Stimulated activated CD4-positive, alpha-beta T cell treated with anti-CD3 and anti-CD28 coated beads, Interleukin-2, amount 100 ng/mL, for 24 hours (primary cell): ENCODE results near the gene DNAJC24.
A peak's percentile ranks its signal among the peaks of the same experiment; 100 is the strongest.
"Not testable (repeated sequence)": the region's sequence is repeated elsewhere in the genome, so short reads cannot be mapped to it uniquely, and the experiment has no call there.

ENCODE experiments used
- DNase-seq, 2 donors: peaks; one replicate each; pipeline ENCODE4 v3.0.0-alpha.2; 2020

Gene DNAJC24

GRCh38 chr11:31369348-31370329 lies at the start of gene DNAJC24, which contains the start of gene DCDC1:
Gene DNAJC24, plus strand, starts transcription at chr11:31369860. Its CDS starts 889 bp downstream, at chr11:31370749.
Gene DCDC1, minus strand, starts transcription at chr11:31369739. Its CDS starts 41,459 bp downstream, at chr11:31328280.
- peak; percentile 94 to 95 for DNase-seq

- DNase-seq = not testable (repeated sequence)
Measured at GRCh38 chr11:31321494-31321893, 48.2 kb upstream of the DNAJC24 start.

GRCh38 chr11:31323145-31323544 lies 46.5 kb upstream of the DNAJC24 start:
- DNase-seq = no peak

- no peak for DNase-seq
Measured at GRCh38 chr11:31325160-31325559, 44.5 kb upstream of the DNAJC24 start.

GRCh38 chr11:31326470-31327148 lies 43.1 kb upstream of the DNAJC24 start:
- no peak for DNase-seq

- DNase-seq = no peak
Measured at GRCh38 chr11:31327417-31327816, 42.2 kb upstream of the DNAJC24 start.

GRCh38 chr11:31328697-31329096 lies 41.0 kb upstream of the DNAJC24 start:
- DNase-seq = no peak

- DNase-seq = no peak
Measured at GRCh38 chr11:31337806-31338205, 31.9 kb upstream of the DNAJC24 start.

GRCh38 chr11:31340903-31341572 lies 28.6 kb upstream of the DNAJC24 start:
- no peak for DNase-seq

- no peak for DNase-seq
Measured at GRCh38 chr11:31351168-31351567, 18.5 kb upstream of the DNAJC24 start.

GRCh38 chr11:31355131-31355530 lies 14.5 kb upstream of the DNAJC24 start:
- DNase-seq = no peak

GRCh38 chr11:31355817-31356216 lies 13.8 kb upstream of the DNAJC24 start:
- no peak for DNase-seq

- no peak for DNase-seq
Measured at GRCh38 chr11:31361743-31362142, 7.9 kb upstream of the DNAJC24 start.

GRCh38 chr11:31366795-31367194 lies 2.9 kb upstream of the DNAJC24 start:
- no peak for DNase-seq

- peak in 1 of 2 donors; percentile 1 for DNase-seq
Measured at GRCh38 chr11:31375879-31376278, 6.2 kb downstream of the DNAJC24 start.

- DNase-seq = no peak
Measured at GRCh38 chr11:31383116-31383515, 13.5 kb downstream of the DNAJC24 start.

GRCh38 chr11:31387379-31387778 lies 17.7 kb downstream of the DNAJC24 start:
- no peak for DNase-seq

- no peak for DNase-seq
Measured at GRCh38 chr11:31397239-31397834, 27.7 kb downstream of the DNAJC24 start.

GRCh38 chr11:31404614-31405013 lies 35.0 kb downstream of the DNAJC24 start:
- no peak for DNase-seq

GRCh38 chr11:31408201-31408600 lies 38.5 kb downstream of the DNAJC24 start:
- DNase-seq = no peak

GRCh38 chr11:31412946-31413345 lies 43.3 kb downstream of the DNAJC24 start:
- DNase-seq = no peak

GRCh38 chr11:31414338-31414737 lies 44.7 kb downstream of the DNAJC24 start:
- no peak for DNase-seq

- DNase-seq = no peak
Measured at GRCh38 chr11:31415435-31415834, 45.8 kb downstream of the DNAJC24 start.
